IPS DF 6.9 (cell line): ENCODE measurements around the gene TP53TG5.

Experiments
- DNase-seq: peaks from one replicate; pipeline ENCODE4 v3.0.0-alpha.2; 2013; ENCODE audit warnings: low read depth, low spot score
- H3K27ac ChIP-seq: one replicate; pipeline ENCODE4 v1.5.1; 2013; ENCODE audit warnings: low read length, control low read depth
- H3K27me3 ChIP-seq: 2 replicates; pipeline ENCODE4 v1.6.1; 2013; ENCODE audit warnings: mild to moderate bottlenecking, low read length; ENCODE audit not compliant: control insufficient read depth, insufficient read depth
- H3K36me3 ChIP-seq: 2 replicates; pipeline ENCODE4 v1.6.1; 2013; ENCODE audit warnings: low read length; ENCODE audit not compliant: control insufficient read depth, insufficient read depth
- H3K4me1 ChIP-seq: 2 replicates; pipeline ENCODE4 v1.6.1; 2013; ENCODE audit warnings: low read length; ENCODE audit not compliant: control insufficient read depth, insufficient read depth
- H3K4me3 ChIP-seq: 2 replicates; pipeline ENCODE4 v1.5.1; 2013; ENCODE audit warnings: mild to moderate bottlenecking, low read length
- H3K9me3 ChIP-seq: 2 replicates; pipeline ENCODE4 v1.6.1; 2013; ENCODE audit warnings: low read length, inconsistent platforms; ENCODE audit not compliant: control insufficient read depth, insufficient read depth
- WGBS: extraction: QIAGEN DNeasy Blood & Tissue Kit; methylation state at CpG from one replicate; pipeline ENCODE4 v1.1.7; 2013; ENCODE audit warnings: mixed read lengths, missing lambda C conversion rate; ENCODE audit not compliant: insufficient read length, insufficient coverage; 5-methylcytosine and 5-hydroxymethylcytosine counted together

TP53TG5 gene

GRCh38 chr20:45387274-45387673 is 9.1 kb upstream of the TP53TG5 start:
- Histone ChIP-seq H3K9me3 (no peaks in the 10 kb centered on the region), H3K27me3 (no peaks in the 10 kb centered on the region), H3K4me1 (no peaks in the 10 kb centered on the region), H3K36me3 (no peaks in the 10 kb centered on the region), H3K27ac (no peak overlapping the region), H3K4me3 (no peak overlapping the region)
- WGBS = no CpG with 5 or more reads among the region's 1 CpG
- no peak for DNase-seq

DNA sequence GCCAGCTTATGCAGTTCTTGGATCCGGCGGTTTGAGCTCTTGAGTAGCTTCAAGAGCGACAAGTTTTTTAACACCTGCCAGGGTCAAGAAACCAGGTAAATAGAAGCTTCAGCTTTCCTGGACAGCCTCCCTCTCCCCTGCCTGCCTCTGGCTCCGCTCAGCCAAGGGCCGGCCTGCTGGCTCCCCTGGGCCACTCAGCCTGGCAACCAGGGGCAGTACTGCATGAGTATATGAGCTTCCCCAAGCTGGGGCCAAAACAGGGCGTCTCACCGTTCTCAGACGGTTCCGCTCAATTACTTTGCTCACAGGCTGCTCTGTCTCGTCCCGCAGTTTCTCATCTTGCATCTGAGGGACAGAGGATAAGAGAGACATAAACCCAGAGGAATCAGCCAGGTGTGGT is 856 bp downstream of the TP53TG5 start:
- no peaks in the 10 kb centered on the region for H3K36me3 ChIP-seq
- H3K4me1 ChIP-seq = peaks cover 7% of the 10 kb centered on the region; the same call in 1 of the 2 replicates
- H3K27ac ChIP-seq = no peak overlapping the region
- H3K27me3 ChIP-seq = peaks cover 2% of the 10 kb centered on the region; the same call in 1 of the 2 replicates
- no peaks in the 10 kb centered on the region for H3K9me3 ChIP-seq
- no peak for DNase-seq
- no CpG with 5 or more reads among the region's 11 CpGs for WGBS
- H3K4me3 ChIP-seq = no peak overlapping the region

- peaks cover 7% of the 10 kb centered on the region; the same call in 1 of the 2 replicates for H3K4me1 ChIP-seq
Measured at GRCh38 chr20:45374966-45375365, 3.2 kb downstream of the TP53TG5 start.

DNA sequence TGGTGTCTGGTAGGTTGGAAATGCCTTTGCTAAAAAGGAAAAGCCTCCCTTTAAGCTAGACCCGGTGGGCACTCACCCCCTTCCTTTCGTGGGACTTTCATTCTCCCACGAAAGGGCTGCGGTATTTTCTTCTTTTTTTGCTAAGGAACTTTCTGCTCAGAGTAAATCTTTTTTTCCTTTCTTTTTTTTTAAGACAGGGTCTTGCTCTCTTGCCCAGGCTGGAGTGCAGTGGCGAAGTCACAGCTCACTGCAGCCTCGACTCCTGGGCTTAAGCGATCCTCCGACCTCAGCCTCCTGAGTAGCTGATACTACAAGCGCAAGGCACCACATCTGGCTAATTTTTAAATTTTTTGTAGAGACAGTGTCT is 4.0 kb downstream of the TP53TG5 start:
- no peak overlapping the region; the same call in 1 of the 2 replicates for H3K4me3 ChIP-seq
- H3K36me3 ChIP-seq = no peaks in the 10 kb centered on the region
- H3K9me3 ChIP-seq = no peaks in the 10 kb centered on the region
- H3K27ac ChIP-seq = no peak overlapping the region
- no CpG with 5 or more reads among the region's 9 CpGs for WGBS
- no peak for DNase-seq
- peaks cover 7% of the 10 kb centered on the region; the same call in 1 of the 2 replicates for H3K4me1 ChIP-seq
- H3K27me3 ChIP-seq = peaks cover 2% of the 10 kb centered on the region; the same call in 1 of the 2 replicates

More at GRCh38 chr20:45374966-45375365, 3.2 kb downstream of the TP53TG5 start:
- no peaks in the 10 kb centered on the region for H3K9me3 ChIP-seq
- H3K36me3 ChIP-seq = no peaks in the 10 kb centered on the region
- peaks cover 2% of the 10 kb centered on the region; the same call in 1 of the 2 replicates for H3K27me3 ChIP-seq
- no CpG with 5 or more reads among the region's 14 CpGs for WGBS
- no peak for DNase-seq
- no peak overlapping the region for H3K27ac ChIP-seq
- no peak overlapping the region for H3K4me3 ChIP-seq

DNA sequence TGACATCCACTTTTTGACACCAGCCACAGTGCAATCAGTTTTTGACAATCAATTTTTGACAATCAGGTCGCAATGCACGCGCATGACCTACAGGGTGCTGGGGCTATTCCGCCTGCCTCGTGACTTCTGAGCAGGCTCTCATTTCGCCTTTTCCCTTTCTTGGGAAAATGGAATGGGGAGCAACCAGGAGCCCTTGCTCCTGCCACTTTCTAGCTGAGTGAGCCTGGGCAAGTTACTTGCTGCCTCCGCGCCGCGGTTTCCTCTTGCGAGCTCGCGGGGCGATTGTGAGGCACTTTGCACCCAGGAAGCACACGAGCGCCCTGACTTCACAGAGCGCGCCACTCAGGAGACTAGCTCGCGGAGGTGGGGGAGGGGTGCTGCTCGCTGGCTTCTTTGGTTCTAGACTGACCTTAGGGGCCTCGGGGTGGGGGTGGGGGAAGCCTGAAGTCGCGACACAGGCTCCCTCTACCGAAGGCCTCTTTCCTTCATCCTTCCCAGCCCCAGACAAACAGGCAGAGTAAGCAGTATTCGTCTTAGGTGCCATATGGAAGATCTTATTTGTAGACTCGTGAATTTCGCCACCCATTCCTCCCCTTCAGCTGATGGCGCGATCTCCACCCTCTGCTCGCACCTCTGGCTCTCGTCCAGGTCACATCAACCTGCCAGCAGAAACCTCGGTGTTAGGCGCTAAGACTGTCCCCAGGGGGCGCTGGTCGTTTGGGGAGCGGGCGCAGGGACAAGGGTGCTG is 4.6 kb downstream of the TP53TG5 start:
- DNase-seq = peak; percentile 68
- WGBS = no CpG with 5 or more reads among the region's 38 CpGs
- Histone ChIP-seq H3K4me1 (peaks cover 7% of the 10 kb centered on the region; the same call in 1 of the 2 replicates), H3K36me3 (no peaks in the 10 kb centered on the region), H3K27me3 (peaks cover 2% of the 10 kb centered on the region; the same call in 1 of the 2 replicates), H3K4me3 (peak overlapping the region; percentile 21; the same call in 1 of the 2 replicates), H3K27ac (no peak overlapping the region), H3K9me3 (no peaks in the 10 kb centered on the region)

DNA sequence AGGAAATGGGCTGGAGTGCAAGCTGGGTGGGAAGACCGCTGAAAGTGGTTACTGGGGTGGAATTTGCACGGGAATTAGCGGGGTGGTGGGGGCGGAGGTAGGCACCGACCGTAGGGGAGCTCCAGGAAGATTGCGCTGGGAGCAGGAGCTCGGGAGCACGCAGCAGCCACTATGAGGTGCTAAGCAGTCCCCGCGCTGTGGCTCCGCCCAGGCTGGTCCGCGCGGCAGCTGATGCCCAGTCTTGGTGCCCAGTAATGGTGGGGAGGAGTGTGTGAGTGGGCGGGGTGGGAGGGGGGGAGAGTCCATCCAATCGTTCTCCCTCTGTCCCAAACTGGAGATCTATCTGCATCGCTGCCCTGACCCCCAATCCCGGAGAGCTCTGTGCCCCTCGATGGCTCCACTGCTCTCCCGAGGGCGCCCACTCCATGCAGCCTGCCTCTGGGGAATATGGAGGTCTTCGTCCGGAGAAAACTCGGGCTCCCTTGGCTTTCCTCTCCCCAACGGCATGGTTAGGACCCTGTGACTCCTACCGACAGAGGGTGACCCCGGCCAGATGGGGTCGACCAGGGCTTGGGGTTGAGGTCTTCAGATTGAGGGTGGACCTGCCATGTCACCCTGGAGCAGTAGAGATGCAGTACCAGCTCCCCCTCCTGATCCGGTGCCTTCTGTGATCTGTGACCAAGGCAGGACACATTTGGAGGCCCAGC is 5.3 kb downstream of the TP53TG5 start:
- Histone ChIP-seq H3K27ac (no peak overlapping the region), H3K4me3 (peak overlapping the region; percentile 4; the same call in 1 of the 2 replicates), H3K36me3 (peaks cover 3% of the 10 kb centered on the region; the same call in 1 of the 2 replicates), H3K27me3 (peaks cover 2% of the 10 kb centered on the region; the same call in 1 of the 2 replicates), H3K4me1 (peaks cover 7% of the 10 kb centered on the region; the same call in 1 of the 2 replicates), H3K9me3 (no peaks in the 10 kb centered on the region)
- no CpG with 5 or more reads among the region's 30 CpGs for WGBS
- no peak for DNase-seq

- Histone ChIP-seq H3K27me3 (peaks cover 2% of the 10 kb centered on the region; the same call in 1 of the 2 replicates), H3K27ac (no peak overlapping the region), H3K4me3 (no peak overlapping the region), H3K9me3 (no peaks in the 10 kb centered on the region), H3K4me1 (peaks cover 7% of the 10 kb centered on the region; the same call in 1 of the 2 replicates), H3K36me3 (peaks cover 3% of the 10 kb centered on the region; the same call in 1 of the 2 replicates)
- no CpG with 5 or more reads among the region's 10 CpGs for WGBS
- no peak for DNase-seq
Measured at GRCh38 chr20:45372241-45372640, 5.9 kb downstream of the TP53TG5 start.

DNA sequence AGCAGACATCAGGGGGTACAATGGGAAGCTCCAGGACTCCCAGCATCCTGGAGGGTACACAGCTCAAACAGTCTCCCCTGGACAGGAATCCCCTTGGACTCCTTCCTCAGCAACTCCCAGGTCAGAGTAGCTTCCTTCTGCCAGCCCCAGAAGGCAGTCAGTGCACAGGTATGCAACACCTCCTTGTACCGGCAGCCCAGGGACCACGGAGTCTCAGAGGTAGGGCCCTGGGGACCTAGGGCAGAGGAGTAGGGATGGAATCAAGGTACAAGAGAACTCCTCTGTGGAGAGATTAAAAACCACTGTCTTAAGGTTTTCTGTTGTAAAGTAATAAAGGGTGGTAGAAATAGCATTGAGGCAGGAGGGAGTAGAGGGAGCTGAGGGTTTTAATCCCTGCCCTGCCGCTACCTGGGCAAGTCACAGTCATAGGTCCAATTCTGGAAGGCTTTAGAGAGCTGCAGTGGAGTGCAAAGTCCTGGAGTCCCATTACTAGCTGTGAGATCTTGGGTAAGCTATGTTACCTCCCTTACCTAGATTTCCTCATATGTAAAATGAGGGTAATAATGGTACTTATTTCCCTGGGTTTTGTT is 7.5 kb downstream of the TP53TG5 start:
- DNase-seq = no peak
- Histone ChIP-seq H3K36me3 (peaks cover 6% of the 10 kb centered on the region; the same call in 1 of the 2 replicates), H3K27ac (no peak overlapping the region), H3K4me1 (peaks cover 7% of the 10 kb centered on the region; the same call in 1 of the 2 replicates), H3K4me3 (no peak overlapping the region), H3K27me3 (peaks cover 2% of the 10 kb centered on the region; the same call in 1 of the 2 replicates), H3K9me3 (no peaks in the 10 kb centered on the region)
- WGBS = no CpG with 5 or more reads among the region's 3 CpGs

GRCh38 chr20:45368221-45368980 is 9.7 kb downstream of the TP53TG5 start:
- no peaks in the 10 kb centered on the region for H3K9me3 ChIP-seq
- peaks cover 2% of the 10 kb centered on the region; the same call in 1 of the 2 replicates for H3K27me3 ChIP-seq
- peaks cover 6% of the 10 kb centered on the region; the same call in 1 of the 2 replicates for H3K36me3 ChIP-seq
- DNase-seq = no peak
- WGBS = no CpG with 5 or more reads among the region's 6 CpGs
- no peak overlapping the region for H3K27ac ChIP-seq
- H3K4me1 ChIP-seq = peaks cover 6% of the 10 kb centered on the region; the same call in 1 of the 2 replicates
- no peak overlapping the region for H3K4me3 ChIP-seq
